Stomach (tissue), 9 donors: ENCODE data around the gene CDC40. TPM values are rescaled to one million over a fixed set of nuclear protein-coding genes. Genes with fewer than 3 reads are reported as not detected.
"Not testable (repeated sequence)": the region's sequence is repeated elsewhere in the genome, so short reads cannot be mapped to it uniquely, and the experiment has no call there.

Source experiments
- DNase-seq, 2 donors: peaks; one replicate each; pipeline versions ENCODE4 v3.0.0 to v3.0.0-alpha.2; 2013 to 2019
- H3K27ac ChIP-seq, 5 donors: fragments of 200-600 bp in 4 of 5; sonication (generic) in 4 of 5; one replicate each; pipeline ENCODE4 v1.5.1; 2013 to 2019; ENCODE audit warnings: mild to moderate bottlenecking in 1 of 5, moderate library complexity in 1 of 5
- H3K27me3 ChIP-seq, 3 donors: fragments of 200-600 bp; sonication (generic); one replicate each; pipeline ENCODE4 v1.5.1; 2017 to 2019; ENCODE audit warnings: mixed run types in 1 of 3
- H3K36me3 ChIP-seq, 4 donors: fragments of 200-600 bp; sonication (generic); 1 replicate in 3 of 4; 2 replicates in 1 of 4; pipeline ENCODE4 v1.5.1; 2016 to 2019
- H3K4me1 ChIP-seq, 4 donors: fragments of 200-600 bp; sonication (generic); one replicate each; pipeline ENCODE4 v1.5.1; 2016 to 2019
- H3K4me3 ChIP-seq, 4 donors: fragments of 200-600 bp; sonication (generic) in 3 of 4; one replicate each; pipeline ENCODE4 v1.5.1; 2016 to 2019; ENCODE audit warnings: mild to moderate bottlenecking in 1 of 4
- H3K9me3 ChIP-seq, 4 donors: fragments of 200-600 bp; sonication (generic); one replicate each; pipeline ENCODE4 v1.5.1; 2016 to 2019
- EP300 ChIP-seq: sonication (generic); formaldehyde crosslinking; IDR thresholded peaks from one replicate; pipeline ENCODE4 v1.6.1; 2017; ENCODE audit warnings: antibody characterized with exemption
- POLR2A ChIP-seq, 4 donors: fragments of 450-650 bp; IDR thresholded peaks; one replicate each; pipeline ENCODE4 v1.6.1; 2016; ENCODE audit warnings: antibody characterized with exemption in 4 of 4, control low read depth in 2 of 4, mild to moderate bottlenecking in 1 of 4, moderate library complexity in 1 of 4
- POLR2AphosphoS5 ChIP-seq, 3 donors: sonication (generic); formaldehyde crosslinking; IDR thresholded peaks; one replicate each; pipeline ENCODE4 v1.6.1; 2016; ENCODE audit warnings: antibody characterized with exemption in 3 of 3
- WGBS, 5 donors: extraction: QIAGEN DNeasy Blood & Tissue Kit in 3 of 5; methylation state at CpG; one replicate each; pipeline versions ENCODE4 v1.1.5 to v1.1.7; 2013 to 2018; 5-methylcytosine and 5-hydroxymethylcytosine counted together
- intact Hi-C: fragments of 100-400 bp; cut with DNase I; formaldehyde crosslinking; loops from one replicate; pipeline ENCODE4 v1.15.1; 2023; ENCODE audit warnings: low total_unique reads
- polyA plus RNA-seq, 3 donors: library from polyadenylated mRNA; stranded (reverse); fragments of 200-250 nt; gene quantifications; one replicate each; pipeline ENCODE4 v1.2.3, GENCODE V29; 2013
- total RNA-seq, 5 donors: library from RNA; depleted of rRNA; stranded (reverse); fragments of >200 nt; gene quantifications; one replicate each; pipeline versions ENCODE4 v1.1.0 to v1.2.3, GENCODE V29; 2014 to 2016
- TF ChIP-seq, protein P1 (sequence below), 7 experiments: fragments of 450-650 bp in 4 of 7; fragments of 200-600 bp in 3 of 7; sonication (generic) in 3 of 7; IDR thresholded peaks; one replicate each; pipeline ENCODE4 v1.5.1; 2016 to 2019; ENCODE audit warnings: antibody characterized with exemption in 7 of 7, control low read depth in 2 of 7, mild to moderate bottlenecking in 1 of 7
- donor health status: healthy with polysubstance abuse.
- donor health status: Bipolar disorder and iron deficiency.
- donor health status: healthy.

CDC40 gene
- total and polyA plus RNA-seq, 8 donors: 5.2 to 27.7 (median 10.1) TPM

DNA sequence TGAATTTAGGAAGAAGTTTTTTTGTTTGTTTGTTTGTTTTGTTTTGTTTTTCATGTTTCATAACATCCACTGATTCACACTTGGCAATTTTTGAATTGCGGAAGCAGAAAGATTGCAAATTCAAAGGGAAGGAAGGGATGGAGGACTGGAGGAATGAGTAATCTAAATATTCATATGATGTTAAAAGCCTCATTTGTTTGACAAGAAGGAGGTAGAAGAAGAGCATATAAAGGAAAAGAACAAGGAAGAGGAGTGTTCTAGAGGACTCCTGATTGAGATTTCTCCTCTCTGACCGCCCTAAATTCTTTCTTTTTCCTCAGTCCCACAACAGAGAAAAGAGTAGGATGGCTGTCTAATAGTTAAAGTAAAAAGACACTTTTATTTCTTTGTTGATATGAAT, 89.4 kb downstream of the CDC40 start:
- WGBS, 5 donors: 76 to 96% (median 89%) methylated on average over 2 of the region's 2 CpGs
- intact Hi-C loops: no loop called here
- H3K27ac ChIP-seq: no peak overlapping the region

DNA sequence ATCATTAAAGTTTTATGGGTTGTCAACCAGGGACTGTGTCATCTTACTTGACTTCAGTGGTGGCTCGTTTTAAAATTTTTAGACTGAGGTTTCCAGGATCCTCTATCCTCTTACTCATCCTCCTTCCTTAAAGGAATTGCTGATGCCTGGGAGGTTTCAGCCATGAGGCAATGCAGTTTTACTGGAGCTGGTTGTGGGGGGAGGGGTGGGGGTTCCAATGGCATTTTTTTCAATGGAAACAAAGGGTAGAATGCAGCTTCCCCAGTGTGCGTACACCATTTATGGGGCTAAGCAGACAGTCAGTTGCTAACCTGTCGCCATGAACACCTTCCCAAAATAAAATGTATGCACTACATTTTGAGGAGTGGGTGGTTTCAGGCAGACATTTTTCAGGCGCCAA, 89.9 kb downstream of the CDC40 start:
- no peak overlapping the region for H3K4me3 ChIP-seq
- peak in 1 of 2 donors; percentile 5 for DNase-seq
- WGBS, 5 donors: 76 to 84% (median 81%) methylated on average over 4 of the region's 4 CpGs
- peaks cover 0 to 4% (median 0%) of the 10 kb centered on the region in 4 donors for H3K36me3 ChIP-seq
- no peaks in the 10 kb centered on the region for H3K9me3 ChIP-seq
- no peaks in the 10 kb centered on the region for H3K4me1 ChIP-seq
- intact Hi-C loops: no loop called here
- H3K27me3 ChIP-seq: no peaks in the 10 kb centered on the region
- no peak for TF ChIP-seq POLR2A (IDR thresholded peaks at IDR 0.05)
- no peak for TF ChIP-seq EP300
- TF ChIP-seq POLR2AphosphoS5 (IDR thresholded peaks at IDR 0.05): no peak
- TF ChIP-seq, protein P1, sequence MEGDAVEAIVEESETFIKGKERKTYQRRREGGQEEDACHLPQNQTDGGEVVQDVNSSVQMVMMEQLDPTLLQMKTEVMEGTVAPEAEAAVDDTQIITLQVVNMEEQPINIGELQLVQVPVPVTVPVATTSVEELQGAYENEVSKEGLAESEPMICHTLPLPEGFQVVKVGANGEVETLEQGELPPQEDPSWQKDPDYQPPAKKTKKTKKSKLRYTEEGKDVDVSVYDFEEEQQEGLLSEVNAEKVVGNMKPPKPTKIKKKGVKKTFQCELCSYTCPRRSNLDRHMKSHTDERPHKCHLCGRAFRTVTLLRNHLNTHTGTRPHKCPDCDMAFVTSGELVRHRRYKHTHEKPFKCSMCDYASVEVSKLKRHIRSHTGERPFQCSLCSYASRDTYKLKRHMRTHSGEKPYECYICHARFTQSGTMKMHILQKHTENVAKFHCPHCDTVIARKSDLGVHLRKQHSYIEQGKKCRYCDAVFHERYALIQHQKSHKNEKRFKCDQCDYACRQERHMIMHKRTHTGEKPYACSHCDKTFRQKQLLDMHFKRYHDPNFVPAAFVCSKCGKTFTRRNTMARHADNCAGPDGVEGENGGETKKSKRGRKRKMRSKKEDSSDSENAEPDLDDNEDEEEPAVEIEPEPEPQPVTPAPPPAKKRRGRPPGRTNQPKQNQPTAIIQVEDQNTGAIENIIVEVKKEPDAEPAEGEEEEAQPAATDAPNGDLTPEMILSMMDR (IDR thresholded peaks at IDR 0.05): no peak
- H3K27ac ChIP-seq: no peak overlapping the region

More for the DNA sequence above, 89.4 kb downstream of the CDC40 start:
- peaks cover 0 to 4% (median 0%) of the 10 kb centered on the region in 4 donors for H3K36me3 ChIP-seq
- H3K4me1 ChIP-seq: no peaks in the 10 kb centered on the region
- no peaks in the 10 kb centered on the region for H3K27me3 ChIP-seq
- DNase-seq: no peak
- H3K4me3 ChIP-seq: no peak overlapping the region
- no peak for TF ChIP-seq POLR2AphosphoS5 (IDR thresholded peaks at IDR 0.05)
- no peak for TF ChIP-seq POLR2A (IDR thresholded peaks at IDR 0.05)
- TF ChIP-seq, protein P1 (IDR thresholded peaks at IDR 0.05): no peak
- no peak for TF ChIP-seq EP300
- H3K9me3 ChIP-seq: no peaks in the 10 kb centered on the region

DNA sequence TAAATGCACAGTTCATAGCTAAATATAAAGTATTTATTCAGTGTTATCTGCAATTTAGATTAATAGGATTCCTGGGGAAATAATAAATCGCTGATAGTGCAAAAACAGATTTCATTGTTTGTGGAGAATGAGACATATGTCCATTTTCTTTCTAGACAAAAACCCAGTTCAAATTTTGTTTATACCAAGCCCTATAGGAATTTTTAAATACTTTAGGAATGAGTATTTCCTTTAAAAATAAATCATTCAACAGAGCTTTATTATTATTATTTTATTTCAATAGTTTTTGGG, 91.5 kb downstream of the CDC40 start:
- TF ChIP-seq, protein P1 (IDR thresholded peaks at IDR 0.05): no peak
- TF ChIP-seq POLR2AphosphoS5 (IDR thresholded peaks at IDR 0.05): no peak
- TF ChIP-seq EP300: no peak
- no peak for TF ChIP-seq POLR2A (IDR thresholded peaks at IDR 0.05)
- 39 to 63% (median 50%) methylated on average over 1 of the region's 1 CpG for WGBS, 5 donors

DNA sequence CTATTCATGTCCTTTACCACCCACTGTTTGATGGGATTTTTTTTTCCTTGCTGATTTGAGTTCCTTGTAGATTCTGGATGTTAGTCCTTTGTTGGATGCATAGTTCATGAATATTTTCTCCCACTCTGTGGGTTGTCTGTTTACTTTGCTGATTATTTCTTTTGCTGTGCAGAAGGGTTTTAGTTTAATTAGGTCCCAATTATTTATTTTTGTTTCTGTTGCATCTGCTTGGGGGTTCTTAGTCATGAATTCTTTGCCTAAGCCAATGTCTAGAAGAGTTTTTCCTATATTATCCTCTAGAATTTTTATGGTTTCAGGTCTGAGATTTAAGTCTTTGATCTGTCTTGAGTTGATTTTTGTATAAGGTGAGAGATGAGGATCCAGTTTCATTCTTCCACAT, 92.6 kb downstream of the CDC40 start:
- H3K36me3 ChIP-seq, intact Hi-C loops: not testable (repeated sequence)

More for the DNA sequence above, 91.5 kb downstream of the CDC40 start:
- no peak overlapping the region for H3K27ac ChIP-seq
- H3K4me1 ChIP-seq: no peaks in the 10 kb centered on the region
- no peaks in the 10 kb centered on the region for H3K9me3 ChIP-seq
- H3K36me3 ChIP-seq: peaks cover 0 to 4% (median 0%) of the 10 kb centered on the region in 4 donors
- intact Hi-C loops: no loop called here
- H3K27me3 ChIP-seq: no peaks in the 10 kb centered on the region
- no peak for DNase-seq
- no peak overlapping the region for H3K4me3 ChIP-seq

DNA sequence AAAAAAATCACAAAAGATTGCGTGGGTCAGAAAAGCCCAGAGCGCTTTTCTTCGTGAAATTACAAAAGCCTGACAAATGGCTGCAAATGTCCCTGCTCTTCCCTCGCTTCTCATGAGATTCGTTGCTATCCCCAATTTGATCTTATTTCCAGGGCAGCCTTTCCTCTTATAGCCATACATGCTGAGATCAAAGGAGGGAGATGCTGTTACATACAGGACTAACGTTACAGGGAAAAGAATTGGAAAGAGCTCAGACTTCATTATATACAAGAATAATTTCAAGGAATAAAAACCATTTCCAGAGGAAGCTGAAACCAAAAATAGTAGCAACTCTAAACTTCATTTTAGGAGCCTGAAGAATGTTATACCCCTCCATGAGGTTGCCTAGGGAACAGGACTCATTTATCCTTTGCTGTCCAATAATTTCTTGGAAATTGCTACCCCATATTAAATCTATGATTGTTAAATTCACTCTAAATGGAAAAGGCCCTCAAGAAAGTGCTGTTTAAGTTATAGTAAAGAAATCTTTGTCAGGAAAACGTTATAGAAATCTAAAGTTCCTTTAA, 97.0 kb downstream of the CDC40 start:
- 61 to 69% (median 67%) methylated on average over 7 of the region's 7 CpGs for WGBS, 5 donors
- Histone ChIP-seq H3K4me1 (no peaks in the 10 kb centered on the region), H3K4me3 (no peak overlapping the region), H3K27me3 (no peaks in the 10 kb centered on the region), H3K9me3 (no peaks in the 10 kb centered on the region), H3K36me3 (no peaks in the 10 kb centered on the region), H3K27ac (no peak overlapping the region)
- DNase-seq: peak in 1 of 2 donors; percentile 14
- TF ChIP-seq POLR2AphosphoS5 (IDR thresholded peaks at IDR 0.05) (no peak), EP300 (no peak), POLR2A (IDR thresholded peaks at IDR 0.05) (no peak)
- TF ChIP-seq, protein P1 (IDR thresholded peaks at IDR 0.05): no peak
- intact Hi-C loops: no loop called here

More for the DNA sequence above, 92.6 kb downstream of the CDC40 start:
- not testable (repeated sequence) for H3K27me3 ChIP-seq, H3K4me3 ChIP-seq, DNase-seq, H3K27ac ChIP-seq, H3K4me1 ChIP-seq, H3K9me3 ChIP-seq

Other genes starting within 250 kb of the CDC40 start
- not detected for gene GPR6, start 202.1 kb upstream of the CDC40 start, total RNA-seq
- gene GPR6, start 202.1 kb upstream of the CDC40 start, polyA plus RNA-seq: under 1 TPM in 1 of 3 donors, not detected in 2; 0.05 TPM
- 10 to 100 TPM in 1 of 5 donors, 1 to 10 TPM in 3, under 1 TPM in 1; 0.58 to 17.0 (median 8.8) TPM for gene WASF1, start 757 bp upstream of the CDC40 start, total RNA-seq
- gene WASF1, start 757 bp upstream of the CDC40 start, polyA plus RNA-seq: 1 to 10 TPM; 2.6 to 7.0 (median 5.0) TPM
- 10 to 100 TPM in 2 of 5 donors, 1 to 10 TPM in 2, not detected in 1; 2.8 to 25.8 (median 9.5) TPM for gene METTL24, start 177.9 kb downstream of the CDC40 start, total RNA-seq
- 1 to 10 TPM in 1 of 3 donors, under 1 TPM in 2; 0.55 to 1.7 (median 0.87) TPM for gene METTL24, start 177.9 kb downstream of the CDC40 start, polyA plus RNA-seq
- 1 to 10 TPM in 2 of 5 donors, not detected in 3; 1.8 to 4.1 TPM for gene DDO, start 235.1 kb downstream of the CDC40 start, total RNA-seq
- 1 to 10 TPM in 1 of 3 donors, under 1 TPM in 2; 0.40 to 1.2 (median 0.44) TPM for gene DDO, start 235.1 kb downstream of the CDC40 start, polyA plus RNA-seq